Chondrocyte (in vitro differentiated cells): Measurements from ENCODE around the gene AIFM1. TPM values are rescaled to one million over a fixed set of nuclear protein-coding genes. Genes with fewer than 3 reads are reported as not detected.

Source experiments
- DNase-seq: peaks from one replicate; pipeline ENCODE4 v3.0.0; 2021; ENCODE audit warnings: mixed read lengths, low spot score
- H3K27ac Mint-ChIP-seq: one replicate; pipeline ENCODE4 v1.8.0; 2021; ENCODE audit warnings: mild to moderate bottlenecking, moderate library complexity, mixed read lengths; ENCODE audit not compliant: unreplicated experiment
- H3K27me3 Mint-ChIP-seq: 2 replicates; pipeline ENCODE4 v1.8.0; 2021; ENCODE audit warnings: low read depth, mixed read lengths
- H3K36me3 Mint-ChIP-seq: 2 replicates; pipeline ENCODE4 v1.8.0; 2021; ENCODE audit warnings: low read depth, mixed read lengths
- H3K4me1 Mint-ChIP-seq: 2 replicates; pipeline ENCODE4 v1.8.0; 2021; ENCODE audit warnings: low read depth, mild to moderate bottlenecking, mixed read lengths
- H3K4me3 Mint-ChIP-seq: one replicate; pipeline ENCODE4 v1.8.0; 2021; ENCODE audit warnings: mild to moderate bottlenecking, moderate library complexity, mixed read lengths; ENCODE audit not compliant: unreplicated experiment
- H3K9me3 Mint-ChIP-seq: 2 replicates; pipeline ENCODE4 v1.8.0; 2021; ENCODE audit warnings: low read depth, mixed read lengths
- CTCF ChIP-seq: fragments of 200-600 bp; sonication (generic); IDR thresholded peaks from 2 replicates; pipeline ENCODE4 v1.5.0; 2021; ENCODE audit warnings: antibody characterized with exemption, mild to moderate bottlenecking, moderate library complexity
- total RNA-seq: library from RNA; stranded (reverse); gene quantifications from 3 replicates; pipeline ENCODE4 v1.2.1, GENCODE V29; 2021

The AIFM1 gene
- total RNA-seq, 1 donor from 2014 or later, result 29.2 TPM

GRCh38 chrX:130108647-130109428 is 56.8 kb downstream of the AIFM1 start:
- peak; percentile 35 for TF ChIP-seq CTCF
- no peaks in the 10 kb centered on the region for H3K36me3 Mint-ChIP-seq
- H3K4me3 Mint-ChIP-seq, result peak overlapping the region; percentile 84
- H3K9me3 Mint-ChIP-seq, result no peaks in the 10 kb centered on the region
- H3K27me3 Mint-ChIP-seq, result no peaks in the 10 kb centered on the region
- no peak for DNase-seq
- H3K27ac Mint-ChIP-seq, result peak overlapping the region; percentile 90
- H3K4me1 Mint-ChIP-seq, result peaks cover 51% of the 10 kb centered on the region

- peaks cover 49% of the 10 kb centered on the region for H3K4me1 Mint-ChIP-seq
These were observed 59.6 kb downstream of the AIFM1 start for GRCh38 chrX:130106071-130106470.

GRCh38 chrX:130105244-130105643 is 60.4 kb downstream of the AIFM1 start:
- Mint-ChIP-seq H3K27me3 (no peaks in the 10 kb centered on the region), H3K36me3 (no peaks in the 10 kb centered on the region), H3K9me3 (no peaks in the 10 kb centered on the region), H3K4me3 (no peak overlapping the region), H3K27ac (peak overlapping the region; percentile 17), H3K4me1 (peaks cover 57% of the 10 kb centered on the region)
- DNase-seq, result no peak
- TF ChIP-seq CTCF, result no peak

More at GRCh38 chrX:130106071-130106470, 59.6 kb downstream of the AIFM1 start:
- no peak for TF ChIP-seq CTCF
- Mint-ChIP-seq H3K4me3 (peak overlapping the region; percentile 13), H3K27ac (peak overlapping the region; percentile 49), H3K27me3 (no peaks in the 10 kb centered on the region), H3K36me3 (no peaks in the 10 kb centered on the region), H3K9me3 (no peaks in the 10 kb centered on the region)
- DNase-seq, result no peak

- H3K27ac Mint-ChIP-seq, result no peak overlapping the region
- no peak for DNase-seq
- no peaks in the 10 kb centered on the region for H3K36me3 Mint-ChIP-seq
- TF ChIP-seq CTCF, result no peak
- H3K4me1 Mint-ChIP-seq, result peaks cover 54% of the 10 kb centered on the region
- no peaks in the 10 kb centered on the region for H3K27me3 Mint-ChIP-seq
- H3K4me3 Mint-ChIP-seq, result no peak overlapping the region
- no peaks in the 10 kb centered on the region for H3K9me3 Mint-ChIP-seq
These were observed 62.0 kb downstream of the AIFM1 start for GRCh38 chrX:130103605-130104004.

GRCh38 chrX:130100180-130100579 is 65.5 kb downstream of the AIFM1 start:
- Mint-ChIP-seq H3K4me3 (no peak overlapping the region), H3K4me1 (peaks cover 33% of the 10 kb centered on the region), H3K27me3 (no peaks in the 10 kb centered on the region), H3K36me3 (no peaks in the 10 kb centered on the region), H3K9me3 (no peaks in the 10 kb centered on the region), H3K27ac (peak overlapping the region; percentile 74)
- no peak for DNase-seq
- TF ChIP-seq CTCF, result no peak
